Eye (tissue), 1 donor: ENCODE data around the gene GLMN.

Source experiments
- DNase-seq: peaks from one replicate; pipeline ENCODE4 v3.0.0-alpha.2; 2015

GLMN gene

GRCh38 chr1:92298573-92299476, at the start of gene GLMN, which contains the start of gene RPAP2:
GLMN (minus strand) TSS chr1:92298987; CDS start chr1:92297999, 988 bp downstream.
RPAP2 (plus strand) TSS chr1:92299059; CDS start chr1:92299074, 15 bp downstream.
- peak; percentile 96 for DNase-seq

GRCh38 chr1:92346866-92347640, 48.3 kb upstream of the GLMN start:
- DNase-seq, result peak; percentile 70

- no peak for DNase-seq
These were observed 44.3 kb upstream of the GLMN start for GRCh38 chr1:92343061-92343460.

- DNase-seq, result no peak
These were observed 43.6 kb upstream of the GLMN start for GRCh38 chr1:92342401-92342800.

GRCh38 chr1:92340154-92340553, 41.4 kb upstream of the GLMN start:
- DNase-seq, result no peak

GRCh38 chr1:92333668-92334067, 34.9 kb upstream of the GLMN start:
- DNase-seq, result no peak

- no peak for DNase-seq
These were observed 30.8 kb upstream of the GLMN start for GRCh38 chr1:92329347-92330129.

- no peak for DNase-seq
These were observed 29.0 kb upstream of the GLMN start for GRCh38 chr1:92327794-92328193.

- DNase-seq, result no peak
These were observed 27.9 kb upstream of the GLMN start for GRCh38 chr1:92326681-92327080.

GRCh38 chr1:92324784-92325183, 26.0 kb upstream of the GLMN start:
- DNase-seq, result no peak

GRCh38 chr1:92323473-92324453, 25.0 kb upstream of the GLMN start:
- DNase-seq, result no peak

- DNase-seq, result no peak
These were observed 19.2 kb upstream of the GLMN start for GRCh38 chr1:92317836-92318493.

GRCh38 chr1:92315766-92316599, 17.2 kb upstream of the GLMN start:
- no peak for DNase-seq

- DNase-seq, result no peak
These were observed 15.2 kb upstream of the GLMN start for GRCh38 chr1:92314024-92314423.

- peak; percentile 43 for DNase-seq
These were observed 11.4 kb upstream of the GLMN start for GRCh38 chr1:92310185-92310597.

- no peak for DNase-seq
These were observed 9.2 kb upstream of the GLMN start for GRCh38 chr1:92307980-92308379.

GRCh38 chr1:92306020-92306419, 7.2 kb upstream of the GLMN start:
- no peak for DNase-seq

GRCh38 chr1:92301021-92301420, 2.2 kb upstream of the GLMN start:
- DNase-seq, result no peak

- DNase-seq, result no peak
These were observed 827 bp upstream of the GLMN start for GRCh38 chr1:92299477-92300150.

GRCh38 chr1:92298213-92298572, 594 bp downstream of the GLMN start:
- DNase-seq, result no peak
